HG02642 (cell line): ENCODE measurements around the gene ZNRF3.
"Not testable (repeated sequence)": the region's sequence is repeated elsewhere in the genome, so short reads cannot be mapped to it uniquely, and the experiment has no call there.

ENCODE experiments used
- ATAC-seq: cut with Tn5 transposase; IDR thresholded peaks from one replicate; pipeline ENCODE4 v1.9.1; 2021; ENCODE audit warnings: mild to moderate bottlenecking; ENCODE audit not compliant: unreplicated experiment, poor library complexity

Gene ZNRF3

GRCh38 chr22:28882878-28883656 lies at the start of gene ZNRF3:
Gene ZNRF3 (plus strand): TSS chr22:28883572. CDS start chr22:28883767, 195 bp downstream.
- ATAC-seq: peak; percentile 58

GRCh38 chr22:28835630-28836189 lies 47.7 kb upstream of the ZNRF3 start:
- ATAC-seq: no peak

GRCh38 chr22:28837640-28838039 lies 45.7 kb upstream of the ZNRF3 start:
- no peak for ATAC-seq

- no peak for ATAC-seq
Measured at GRCh38 chr22:28838971-28839370, 44.4 kb upstream of the ZNRF3 start.

GRCh38 chr22:28841111-28841510 lies 42.3 kb upstream of the ZNRF3 start:
- ATAC-seq: no peak

GRCh38 chr22:28843633-28844032 lies 39.7 kb upstream of the ZNRF3 start:
- no peak for ATAC-seq

- ATAC-seq: not testable (repeated sequence)
Measured at GRCh38 chr22:28844277-28844676, 39.1 kb upstream of the ZNRF3 start.

GRCh38 chr22:28846994-28847393 lies 36.4 kb upstream of the ZNRF3 start:
- ATAC-seq: no peak

- ATAC-seq: no peak
Measured at GRCh38 chr22:28855355-28856094, 27.8 kb upstream of the ZNRF3 start.

- ATAC-seq: no peak
Measured at GRCh38 chr22:28856095-28856455, 27.3 kb upstream of the ZNRF3 start.

- no peak for ATAC-seq
Measured at GRCh38 chr22:28857288-28857687, 26.1 kb upstream of the ZNRF3 start.

GRCh38 chr22:28864878-28865596 lies 18.3 kb upstream of the ZNRF3 start:
- no peak for ATAC-seq

GRCh38 chr22:28867191-28867590 lies 16.2 kb upstream of the ZNRF3 start:
- no peak for ATAC-seq

GRCh38 chr22:28868389-28868788 lies 15.0 kb upstream of the ZNRF3 start:
- ATAC-seq: not testable (repeated sequence)

- ATAC-seq: no peak
Measured at GRCh38 chr22:28869736-28870135, 13.6 kb upstream of the ZNRF3 start.

- ATAC-seq: no peak
Measured at GRCh38 chr22:28873183-28873963, 10.0 kb upstream of the ZNRF3 start.

GRCh38 chr22:28874061-28874460 lies 9.3 kb upstream of the ZNRF3 start:
- ATAC-seq: no peak

- ATAC-seq: no peak
Measured at GRCh38 chr22:28874811-28875320, 8.5 kb upstream of the ZNRF3 start.

GRCh38 chr22:28882545-28882877 lies 861 bp upstream of the ZNRF3 start:
- ATAC-seq: no peak

GRCh38 chr22:28883657-28883916 lies 215 bp downstream of the ZNRF3 start:
- peak; percentile 35 for ATAC-seq
